HepG2 (cell line): Measurements from ENCODE around the gene XPO5. TPM values are rescaled to one million over a fixed set of nuclear protein-coding genes. Genes with fewer than 3 reads are reported as not detected.

Source experiments
- ATAC-seq: fragments of 200-7000 bp; cut with Tn5 transposase; 3 replicates; pipeline ENCODE4 v1.9.1; 2020; ENCODE audit warnings: mild to moderate bottlenecking, moderate library complexity
- BruUV-seq: library from RNA; stranded (reverse); fragments of 400-500 nt; replicated peaks from 2 replicates; lab custom pipeline; 2021; lab: Mats Ljungman, UMichigan
- CTCF ChIA-PET: fragments of 300-600 bp; formaldehyde crosslinking; extraction: SDS; loops from one replicate; lab custom pipeline; 2021; ENCODE audit warnings: low total read pairs, inconsistent platforms, low intra/inter-chr PET ratio; lab: Yijun Ruan, JAX
- POLR2A ChIA-PET: fragments of 350-600 bp; sonication (Branson Sonifier 250); formaldehyde crosslinking; loops from one replicate; lab custom pipeline; 2020; ENCODE audit warnings: antibody characterized with exemption, inconsistent platforms; lab: Yijun Ruan, JAX
- DNase-seq: peaks from one replicate; pipeline ENCODE4 v3.0.0-alpha.2; 2015; ENCODE audit warnings: low spot score
- FAIRE-seq: peaks from 3 replicates; lab custom pipeline; 2011; peaks lifted over from hg19 to GRCh38; lab: Jason Lieb, UNC
- H2AFZ ChIP-seq: one replicate; pipeline ENCODE4 v1.6.1; 2011; ENCODE audit warnings: low read length, inconsistent platforms
- H3K27ac ChIP-seq: fragments of 300-600 bp; 3 replicates; pipeline ENCODE4 v1.8.0; 2011; ENCODE audit warnings: mixed run types, mild to moderate bottlenecking, mixed read lengths, low read length, inconsistent platforms; ENCODE audit not compliant: insufficient read depth; ENCODE audit errors: extremely low read length
- H3K27me3 ChIP-seq, 2 experiments: fragments of 200-600 bp in 1 of 2; 2 replicates in 1 of 2; 3 replicates in 1 of 2; pipeline versions ENCODE4 v1.6.0 to v1.8.0; 2011; ENCODE audit warnings: low read length in 2 of 2, mild to moderate bottlenecking in 2 of 2, moderate library complexity in 2 of 2, inconsistent platforms in 1 of 2; ENCODE audit not compliant: insufficient read depth in 2 of 2, control insufficient read depth in 1 of 2
- H3K36me3 ChIP-seq, 2 experiments: fragments of 200-600 bp in 1 of 2; replicated peaks in 1 of 2; 2 replicates in 1 of 2; 3 replicates in 1 of 2; pipeline versions ENCODE4 v1.5.1 to v1.8.0; 2011; ENCODE audit warnings: low read length in 2 of 2, inconsistent platforms in 1 of 2; ENCODE audit not compliant: insufficient read depth in 2 of 2, control insufficient read depth in 1 of 2
- H3K4me1 ChIP-seq: 2 replicates; pipeline ENCODE4 v1.5.1; 2012; ENCODE audit warnings: low read length, inconsistent platforms; ENCODE audit not compliant: insufficient read depth
- H3K4me2 ChIP-seq: 2 replicates; pipeline ENCODE4 v1.6.0; 2011; ENCODE audit warnings: low read depth, low read length, inconsistent platforms
- H3K4me3 ChIP-seq, 3 experiments: fragments of 200-600 bp in 1 of 3; sonication (generic), shearing (Covaris generic) in 1 of 3; replicated peaks in 1 of 3; 2 replicates each; pipeline ENCODE4 v1.5.1; 2011 to 2016; ENCODE audit warnings: low read length in 3 of 3, inconsistent platforms in 2 of 3, low read depth in 2 of 3, mild to moderate bottlenecking in 2 of 3, control low read depth in 1 of 3, mixed read lengths in 1 of 3; ENCODE audit not compliant: insufficient read depth in 1 of 3
- H3K79me2 ChIP-seq: one replicate; pipeline ENCODE4 v1.6.1; 2011; ENCODE audit warnings: low read length, inconsistent platforms; ENCODE audit not compliant: insufficient read depth
- H3K9ac ChIP-seq: 2 replicates; pipeline ENCODE4 v1.6.0; 2011; ENCODE audit warnings: mild to moderate bottlenecking, low read depth, low read length, inconsistent platforms; ENCODE audit not compliant: insufficient read depth
- H3K9me3 ChIP-seq: 2 replicates; pipeline ENCODE4 v1.5.1; 2012; ENCODE audit warnings: mild to moderate bottlenecking, low read length
- H4K20me1 ChIP-seq: 2 replicates; pipeline ENCODE4 v1.6.0; 2011; ENCODE audit warnings: inconsistent platforms, mild to moderate bottlenecking, low read length, moderate library complexity; ENCODE audit not compliant: insufficient read depth
- CBX1 ChIP-seq: IDR thresholded peaks from one replicate; pipeline ENCODE4 v1.6.1; 2016; ENCODE audit warnings: antibody characterized with exemption, low read depth
- FUBP1 ChIP-seq: sonication (generic); formaldehyde crosslinking; IDR thresholded peaks from 2 replicates; pipeline ENCODE4 v1.5.1; 2020; ENCODE audit warnings: missing genetic modification reagents, mild to moderate bottlenecking, borderline replicate concordance
- GTF2F1 ChIP-seq: fragments of 150-350 bp; IDR thresholded peaks from 2 replicates; pipeline ENCODE4 v1.6.1; 2014; ENCODE audit warnings: low read length
- RFX3 ChIP-seq: IDR thresholded peaks from 2 replicates; pipeline ENCODE4 v1.6.1; 2016; ENCODE audit warnings: missing biosample characterization, missing genetic modification reagents
- SOX13 ChIP-seq, 3 experiments: fragments of 450-650 bp in 1 of 3; sonication (generic) in 1 of 3; formaldehyde crosslinking in 1 of 3; IDR thresholded peaks in 2 of 3; conservative IDR thresholded peaks in 1 of 3; 2 replicates each; pipeline versions ENCODE4 v1.5.0 to v1.6.1; 2016 to 2020; ENCODE audit warnings: antibody characterized with exemption in 1 of 3, mild to moderate bottlenecking in 1 of 3, missing compliant biosample characterization in 1 of 3, missing genetic modification reagents in 1 of 3, moderate library complexity in 1 of 3
- ZBTB38 ChIP-seq: sonication (generic); formaldehyde crosslinking; IDR thresholded peaks from 2 replicates; pipeline ENCODE4 v1.5.1; 2020; ENCODE audit warnings: mild to moderate bottlenecking, missing genetic modification reagents
- ZBTB42 ChIP-seq: sonication (generic); formaldehyde crosslinking; IDR thresholded peaks from 2 replicates; pipeline ENCODE4 v1.5.0; 2020; ENCODE audit warnings: mild to moderate bottlenecking, missing genetic modification reagents
- ZKSCAN5 ChIP-seq: sonication (generic); formaldehyde crosslinking; IDR thresholded peaks from 2 replicates; pipeline ENCODE4 v1.5.1; 2020; ENCODE audit warnings: mild to moderate bottlenecking, missing genetic modification reagents
- ZNF383 ChIP-seq: sonication (generic); formaldehyde crosslinking; IDR thresholded peaks from 2 replicates; pipeline ENCODE4 v1.4.0; 2020; ENCODE audit warnings: missing genetic modification reagents, mild to moderate bottlenecking, borderline replicate concordance
- ZNF567 ChIP-seq: sonication (generic); formaldehyde crosslinking; IDR thresholded peaks from 2 replicates; pipeline ENCODE4 v1.8.1; 2023; ENCODE audit warnings: mild to moderate bottlenecking, missing genetic modification reagents, borderline replicate concordance
- ZNF687 ChIP-seq: sonication (generic); formaldehyde crosslinking; IDR thresholded peaks from 2 replicates; pipeline ENCODE4 v1.5.1; 2020; ENCODE audit warnings: mild to moderate bottlenecking, missing genetic modification reagents, moderate library complexity
- ZNF761 ChIP-seq: sonication (generic); formaldehyde crosslinking; conservative IDR thresholded peaks from 2 replicates; pipeline ENCODE4 v1.4.0; 2020; ENCODE audit warnings: mild to moderate bottlenecking, missing genetic modification reagents
- WGBS: methylation state at CpG from one replicate; pipeline ENCODE4 v1.1.6; 2017; ENCODE audit warnings: low lambda C conversion rate; 5-methylcytosine and 5-hydroxymethylcytosine counted together
- in situ Hi-C: cut with HindIII; loops from 2 replicates; pipeline ENCODE4 v1.10.0; 2017; ENCODE audit warnings: low pct_unique_long_range_greater_than_20kb; ENCODE audit not compliant: extremely low pct_ligation_motif_present
- intact Hi-C: fragments of 100-400 bp; cut with micrococcal nuclease; formaldehyde crosslinking; loops from one replicate; pipeline ENCODE4 v1.10.0; 2022; ENCODE audit not compliant: unreplicated experiment
- polyA plus RNA-seq, 8 experiments: library from polyadenylated mRNA; depleted of rRNA in 3 of 8; stranded (reverse) in 7 of 8; unstranded in 1 of 8; fragments of >200 nt; fragmentation: Illumina TruSeq in 4 of 8; extraction: Trizol in 4 of 8; gene quantifications; 2 replicates each; pipeline versions ENCODE4 v1.2.1 to v1.2.3, GENCODE V29; 2011 to 2016; ENCODE audit warnings: low read depth in 4 of 8, missing spikeins in 1 of 8, mixed read lengths in 1 of 8; ENCODE audit not compliant: insufficient read depth in 1 of 8
- total RNA-seq, 5 experiments: library from RNA; depleted of rRNA; stranded (reverse); fragments of >200 nt; fragmentation: Illumina TruSeq; extraction: Trizol; gene quantifications; 2 replicates each; pipeline ENCODE4 v1.2.3, GENCODE V29; 2016; ENCODE audit warnings: low read depth in 1 of 5
- TF ChIP-seq, protein P1 (sequence below): sonication (generic); formaldehyde crosslinking; IDR thresholded peaks from 2 replicates; pipeline ENCODE4 v1.4.0; 2020; ENCODE audit warnings: missing genetic modification reagents, low read depth, mild to moderate bottlenecking, borderline replicate concordance
- TF ChIP-seq, protein P2 (sequence below): sonication (generic); formaldehyde crosslinking; IDR thresholded peaks from 2 replicates; pipeline ENCODE4 v1.4.0; 2020; ENCODE audit warnings: mild to moderate bottlenecking, missing genetic modification reagents

The XPO5 gene
- total and polyA plus RNA-seq, 2 of the 13 experiments (the other 11 are each of a cell fraction or from before 2014, with no cell fraction given), result 52.2 to 68.0 TPM

GRCh38 chr6:43515808-43516207, 60.0 kb downstream of the XPO5 start (continued):
- TF ChIP-seq ZNF761 (CRISPR knock-in tag), result 0 out of 2 replicates have a peak, but pooled peaks have one; percentile 2
- no peak for TF ChIP-seq ZNF567

DNA sequence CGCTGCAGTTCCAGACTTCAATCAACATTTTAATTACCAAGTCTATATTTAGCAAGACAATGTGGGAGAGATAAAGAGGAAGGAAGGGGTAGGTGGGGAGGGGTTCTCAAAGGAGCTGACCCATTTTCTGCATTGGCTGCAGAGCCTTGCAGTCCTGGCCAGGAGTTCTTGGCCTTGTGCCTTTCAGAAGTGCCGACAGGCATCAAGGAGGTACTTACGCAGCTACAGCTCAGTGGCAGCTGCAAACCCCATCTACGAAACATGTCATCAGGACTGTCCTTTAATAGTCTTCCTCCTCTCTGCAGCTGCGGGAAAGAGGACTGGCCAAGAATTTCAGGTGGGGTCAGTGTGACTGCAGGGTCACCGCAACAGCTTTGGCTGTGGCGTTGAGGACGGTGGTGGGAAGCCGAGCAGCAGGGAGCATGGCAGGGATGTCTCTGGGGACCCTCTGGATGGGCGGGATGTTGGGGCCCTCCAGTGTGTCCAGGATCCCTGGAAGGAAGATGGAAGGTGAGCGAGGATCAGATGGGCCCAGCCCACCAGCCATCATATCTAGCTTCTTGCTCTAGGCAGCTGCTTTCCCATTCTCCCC, 63.9 kb downstream of the XPO5 start:
- no peak for TF ChIP-seq ZBTB42
- TF ChIP-seq SOX13 (IDR thresholded peaks at IDR 0.05), result no peak
- no peak for TF ChIP-seq SOX13 (CRISPR knock-in tag; conservative IDR thresholded peaks at IDR 0.05 in 1 of 2, IDR thresholded peaks at IDR 0.05 in 1 of 2)
- TF ChIP-seq FUBP1 (CRISPR knock-in tag), result no peak
- TF ChIP-seq, protein P1, sequence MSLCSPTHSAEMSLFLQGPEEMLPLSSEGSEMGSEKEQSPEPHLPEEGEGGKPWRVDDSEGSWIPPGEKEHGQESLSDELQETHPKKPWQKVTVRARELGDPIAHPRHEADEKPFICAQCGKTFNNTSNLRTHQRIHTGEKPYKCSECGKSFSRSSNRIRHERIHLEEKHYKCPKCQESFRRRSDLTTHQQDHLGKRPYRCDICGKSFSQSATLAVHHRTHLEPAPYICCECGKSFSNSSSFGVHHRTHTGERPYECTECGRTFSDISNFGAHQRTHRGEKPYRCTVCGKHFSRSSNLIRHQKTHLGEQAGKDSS (CRISPR knock-in tag), result no peak
- TF ChIP-seq, protein P2, sequence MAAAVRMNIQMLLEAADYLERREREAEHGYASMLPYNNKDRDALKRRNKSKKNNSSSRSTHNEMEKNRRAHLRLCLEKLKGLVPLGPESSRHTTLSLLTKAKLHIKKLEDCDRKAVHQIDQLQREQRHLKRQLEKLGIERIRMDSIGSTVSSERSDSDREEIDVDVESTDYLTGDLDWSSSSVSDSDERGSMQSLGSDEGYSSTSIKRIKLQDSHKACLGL (CRISPR knock-in tag), result no peak
- TF ChIP-seq GTF2F1, result no peak
- TF ChIP-seq ZNF687 (CRISPR knock-in tag), result no peak
- TF ChIP-seq CBX1, result no peak
- TF ChIP-seq ZBTB38, result no peak
- TF ChIP-seq ZNF383, result no peak
- TF ChIP-seq ZKSCAN5, result no peak
- TF ChIP-seq RFX3 (CRISPR knock-in tag), result no peak
- Histone ChIP-seq H3K79me2 (peaks cover 25% of the 10 kb centered on the region), H3K27me3 (peaks cover 3 to 7% of the 10 kb centered on the region in 2 experiments; a peak in 4 of 5 replicates), H3K4me2 (no peak overlapping the region), H3K9ac (no peak overlapping the region), H2AFZ (no peak overlapping the region), H3K36me3 (peaks cover 15 to 39% of the 10 kb centered on the region in 2 experiments), H3K4me1 (peaks cover 53% of the 10 kb centered on the region), H3K9me3 (no peaks in the 10 kb centered on the region), H3K27ac (no peak overlapping the region), H4K20me1 (no peaks in the 10 kb centered on the region; the same call in 1 of the 2 replicates), H3K4me3 (no peak overlapping the region)
- BruUV-seq, result no TSS peak
- in situ Hi-C loops, result no loop called here
- ATAC-seq (no peak), FAIRE-seq (no peak), DNase-seq (no peak)
- CTCF ChIA-PET, result no interaction called here
- intact Hi-C loops, result no loop called here
- POLR2A ChIA-PET, result no interaction called here
- 97% methylated on average over 11 of the region's 11 CpGs for WGBS
